Measurements from ENCODE around the gene MAP4K4. TPM values are rescaled to one million over a fixed set of nuclear protein-coding genes. Genes with fewer than 3 reads are reported as not detected.
A peak's percentile ranks its signal among the peaks of the same experiment; 100 is the strongest.

Gene MAP4K4
- total and polyA plus RNA-seq, 2 of the 13 experiments (the other 11 are each of a cell fraction or from before 2014, with no cell fraction given) = 105 to 264 TPM

DNA sequence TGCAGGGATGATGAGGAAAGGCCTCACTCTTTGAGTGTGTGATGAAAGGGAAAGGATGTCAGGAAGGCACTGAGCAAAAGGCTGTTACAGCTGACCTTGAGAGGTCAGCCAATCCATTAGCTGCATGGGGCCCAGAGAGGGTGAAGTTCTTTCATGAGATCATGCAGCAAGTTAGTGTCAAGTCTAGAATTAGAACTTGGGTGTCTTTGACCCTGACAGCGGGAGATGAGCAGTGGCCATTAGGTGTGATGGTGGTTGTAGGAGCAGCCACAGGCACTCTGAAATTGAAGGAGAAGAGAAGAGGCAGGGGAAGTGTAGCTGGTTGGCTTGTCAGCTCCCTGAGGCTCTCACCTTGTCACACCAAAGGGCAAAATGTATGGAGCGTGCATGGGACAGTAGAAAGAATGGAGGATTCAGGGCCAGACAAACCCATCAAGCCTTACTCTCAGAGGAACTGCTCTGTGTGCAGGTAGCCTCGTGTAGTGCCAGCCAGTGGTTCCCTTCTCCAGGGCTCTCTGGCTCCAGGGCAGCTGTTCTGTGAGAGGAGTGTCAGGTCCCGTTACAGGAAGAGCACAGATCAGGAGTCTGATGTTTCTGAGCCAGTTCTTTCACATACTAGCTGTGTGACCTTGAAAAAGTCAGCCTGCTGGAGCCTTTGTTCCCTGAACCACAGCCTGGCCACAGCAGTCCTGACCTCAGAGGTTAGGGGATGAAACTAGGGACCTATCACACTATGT, 35.9 kb downstream of the MAP4K4 start (continued):
- peak; percentile 31; the same call in 1 of the 2 replicates for TF ChIP-seq ZNF281 (CRISPR knock-in tag; IDR thresholded peaks at IDR 0.05; ENCODE audit: borderline replicate concordance)
- peak; percentile 58 for TF ChIP-seq MIER3 (CRISPR knock-in tag; IDR thresholded peaks at IDR 0.05; ENCODE audit: borderline replicate concordance)
- 0 out of 2 replicates have a peak, but pooled peaks have one; percentile 11 for TF ChIP-seq SPEN (CRISPR knock-in tag; IDR thresholded peaks at IDR 0.05; ENCODE audit: low read depth)
- no peak for TF ChIP-seq TMF1 (CRISPR knock-in tag; IDR thresholded peaks at IDR 0.05; ENCODE audit: low read depth)
- TF ChIP-seq PRDM4 (CRISPR knock-in tag; IDR thresholded peaks at IDR 0.05; ENCODE audit: borderline replicate concordance) = no peak
- no peak for TF ChIP-seq IKZF4 (CRISPR knock-in tag; IDR thresholded peaks at IDR 0.05; ENCODE audit: borderline replicate concordance, low read depth, not compliant biosample characterization)
- peak; percentile 26; the same call in 1 of the 2 replicates for TF ChIP-seq ZNF230 (CRISPR knock-in tag; IDR thresholded peaks at IDR 0.05)
- TF ChIP-seq MTF1 (CRISPR knock-in tag; IDR thresholded peaks at IDR 0.05) = no peak
- peak; percentile 83; the same call in 1 of the 2 replicates for TF ChIP-seq NRL (CRISPR knock-in tag; IDR thresholded peaks at IDR 0.05; ENCODE audit: borderline replicate concordance)
- TF ChIP-seq SMAD9 (CRISPR knock-in tag; IDR thresholded peaks at IDR 0.05) = peak; percentile 38; the same call in 1 of the 2 replicates
- TF ChIP-seq ZNF331 (CRISPR knock-in tag; IDR thresholded peaks at IDR 0.05) = peak; percentile 75
- TF ChIP-seq, protein P1, sequence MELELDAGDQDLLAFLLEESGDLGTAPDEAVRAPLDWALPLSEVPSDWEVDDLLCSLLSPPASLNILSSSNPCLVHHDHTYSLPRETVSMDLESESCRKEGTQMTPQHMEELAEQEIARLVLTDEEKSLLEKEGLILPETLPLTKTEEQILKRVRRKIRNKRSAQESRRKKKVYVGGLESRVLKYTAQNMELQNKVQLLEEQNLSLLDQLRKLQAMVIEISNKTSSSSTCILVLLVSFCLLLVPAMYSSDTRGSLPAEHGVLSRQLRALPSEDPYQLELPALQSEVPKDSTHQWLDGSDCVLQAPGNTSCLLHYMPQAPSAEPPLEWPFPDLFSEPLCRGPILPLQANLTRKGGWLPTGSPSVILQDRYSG (CRISPR knock-in tag; IDR thresholded peaks at IDR 0.05) = peak; percentile 43; the same call in 1 of the 2 replicates
- TF ChIP-seq BRCA1 (CRISPR knock-in tag; IDR thresholded peaks at IDR 0.05) = no peak
- peak; percentile 100 for TF ChIP-seq RBM22 (optimal IDR thresholded peaks at IDR 0.05; ENCODE audit: low read length)
- no peak for TF ChIP-seq ZNF576 (CRISPR knock-in tag; IDR thresholded peaks at IDR 0.05)
- peak; percentile 35; the same call in 1 of the 2 replicates for TF ChIP-seq SP5 (CRISPR knock-in tag; IDR thresholded peaks at IDR 0.05; ENCODE audit: borderline replicate concordance, low read depth)
- TF ChIP-seq SSRP1 (CRISPR knock-in tag; IDR thresholded peaks at IDR 0.05) = peak; percentile 96; the same call in 1 of the 2 replicates
- no peak for TF ChIP-seq RARG (CRISPR knock-in tag; IDR thresholded peaks at IDR 0.05; ENCODE audit: low read depth)
- peak; percentile 51; the same call in 1 of the 2 replicates for TF ChIP-seq DPF2 (CRISPR knock-in tag; IDR thresholded peaks at IDR 0.05; ENCODE audit: borderline replicate concordance, low read depth)
- no peak for TF ChIP-seq FLYWCH1 (CRISPR knock-in tag; IDR thresholded peaks at IDR 0.05)
- no peak; the same call in none of the 2 replicates for TF ChIP-seq ZNF598 (CRISPR knock-in tag; IDR thresholded peaks at IDR 0.05; ENCODE audit: borderline replicate concordance)
